Left kidney (tissue), 8 donors: Measurements from ENCODE around the gene ARHGDIG. TPM values are rescaled to one million over a fixed set of nuclear protein-coding genes. Genes with fewer than 3 reads are reported as not detected.
"Not testable (repeated sequence)": the region's sequence is repeated elsewhere in the genome, so short reads cannot be mapped to it uniquely, and the experiment has no call there.

ENCODE experiments used
- DNase-seq: peaks from one replicate; pipeline ENCODE4 v3.0.0-alpha.2; 2013
- long read RNA-seq, 8 donors: transcript quantifications; one replicate each; lab custom pipeline, GENCODE V29; 2026
- polyA plus RNA-seq: library from polyadenylated mRNA; unstranded; fragments of 120-200 nt; gene quantifications from one replicate; pipeline ENCODE4 v1.2.1, GENCODE V29; 2013; ENCODE audit not compliant: insufficient read length

Gene ARHGDIG
- 3.6 TPM for polyA plus RNA-seq
- long read RNA-seq, donor 1, partial matches to known transcripts: 0 of 3 reads
- long read RNA-seq, donor 1, other reads (novel, unspliced or antisense): 0 of 3 reads
- long read RNA-seq, donor 2: 0 reads
- long read RNA-seq, donor 3, partial matches to known transcripts: 0 of 4 reads
- long read RNA-seq, donor 3, other reads (novel, unspliced or antisense): 0 of 4 reads
- long read RNA-seq, donor 4: 0 reads
- long read RNA-seq, donor 5, partial matches to known transcripts: 0 of 1 reads
- long read RNA-seq, donor 5, other reads (novel, unspliced or antisense): 0 of 1 reads
- long read RNA-seq, donor 6, transcript ARHGDIG-201 (6 exons, 949 nt): major isoform, 6 of 6 reads
- long read RNA-seq, donor 6, partial matches to known transcripts: 0 of 6 reads
- long read RNA-seq, donor 6, other reads (novel, unspliced or antisense): 0 of 6 reads
- long read RNA-seq, donor 7, partial matches to known transcripts: 0 of 2 reads
- long read RNA-seq, donor 7, other reads (novel, unspliced or antisense): 0 of 2 reads
- long read RNA-seq, donor 8: 0 reads

DNA sequence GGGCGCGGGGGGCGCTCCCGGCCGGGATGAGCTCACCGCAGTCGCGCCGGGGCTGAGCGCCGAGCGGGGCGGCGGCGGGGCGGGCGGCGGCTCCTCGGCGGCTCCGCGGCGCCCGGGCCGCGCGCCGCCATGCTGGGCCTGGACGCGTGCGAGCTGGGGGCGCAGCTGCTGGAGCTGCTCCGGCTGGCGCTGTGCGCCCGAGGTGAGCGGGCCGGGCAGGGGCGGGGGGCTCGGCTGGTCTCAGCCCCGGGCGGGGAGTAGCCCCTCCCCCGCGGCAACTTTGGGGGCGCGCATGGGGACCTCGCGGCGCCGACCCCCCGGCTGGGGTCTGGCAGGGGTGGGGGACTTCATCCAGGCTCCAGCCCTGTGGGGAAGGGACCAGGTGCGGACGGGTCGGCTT, at the start of gene ARHGDIG:
Gene ARHGDIG (plus strand): TSS at position 40 of the 400 bp plus-strand sequence. CDS start 90 bp downstream, at position 130.
- DNase-seq: no peak

DNA sequence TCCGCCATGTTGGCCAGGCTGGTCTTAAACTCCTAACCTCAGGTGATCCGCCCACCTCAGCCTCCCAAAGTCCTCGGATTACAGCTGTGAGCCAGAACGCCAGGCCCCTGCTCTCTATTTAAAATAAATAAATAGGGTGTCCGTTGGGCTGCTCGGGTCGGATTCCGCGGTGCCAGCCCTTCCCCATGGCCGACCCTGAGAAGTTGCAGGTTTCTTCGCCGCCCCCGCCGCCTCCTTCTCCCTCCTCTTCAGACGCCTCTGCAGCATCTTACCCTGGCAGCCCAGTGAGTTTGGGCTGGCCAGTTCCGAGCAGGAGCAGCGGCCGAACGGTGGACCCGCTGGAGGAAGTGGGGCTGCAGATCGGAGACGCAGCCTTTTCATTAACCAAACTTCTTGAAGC, 49.4 kb upstream of the ARHGDIG start:
- no peak for DNase-seq

GRCh38 chr16:234468-235305, 45.7 kb upstream of the ARHGDIG start, which contains the start of gene FAM234A:
Gene FAM234A, plus strand, starts transcription at chr16:234821. Its CDS starts 19,593 bp downstream, at chr16:254414.
- peak; percentile 93 for DNase-seq

GRCh38 chr16:239948-240277, 40.5 kb upstream of the ARHGDIG start:
- DNase-seq: no peak

GRCh38 chr16:240559-240958, 39.8 kb upstream of the ARHGDIG start:
- no peak for DNase-seq

DNA sequence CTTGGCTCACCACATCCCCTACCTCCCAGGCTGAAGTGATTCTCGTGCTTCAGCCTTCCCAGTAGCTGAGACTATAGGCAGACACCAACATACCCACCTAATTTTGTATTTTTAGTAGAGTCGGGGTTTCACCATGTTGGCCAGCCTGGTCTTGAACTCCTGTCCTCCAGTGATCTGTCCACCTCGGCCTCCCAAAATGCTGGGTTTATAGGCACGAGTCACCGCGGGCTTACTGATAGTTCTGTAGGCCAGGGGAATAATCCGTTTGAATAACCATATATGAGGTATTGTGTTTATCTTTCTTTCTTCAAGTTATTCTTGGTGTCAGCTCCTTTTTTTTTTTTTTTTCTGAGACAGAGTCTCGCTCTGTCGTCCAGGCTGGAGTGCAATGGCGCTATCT, 38.1 kb upstream of the ARHGDIG start:
- DNase-seq: no peak

DNA sequence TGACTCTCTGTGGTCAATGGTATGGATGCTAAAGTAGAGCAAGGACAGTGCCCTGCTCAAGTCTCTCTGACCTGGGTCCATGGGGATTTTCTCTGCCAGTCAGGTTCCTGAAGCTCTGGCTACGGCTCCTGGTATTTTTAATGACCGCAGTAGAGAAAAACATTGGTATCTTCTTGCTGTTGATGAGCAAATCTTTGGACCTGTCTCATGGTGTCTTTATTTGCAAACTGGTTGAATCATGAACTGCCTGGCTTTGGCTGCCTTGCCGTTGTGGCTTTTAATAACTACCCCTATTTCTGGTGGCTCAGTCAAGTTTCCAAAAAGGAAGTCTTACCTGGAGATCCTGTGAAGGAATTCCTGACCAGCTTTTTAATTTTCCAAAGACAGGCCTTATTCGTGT, 37.0 kb upstream of the ARHGDIG start:
- no peak for DNase-seq

GRCh38 chr16:245105-245504, 35.3 kb upstream of the ARHGDIG start:
- no peak for DNase-seq

- DNase-seq: no peak
Measured at GRCh38 chr16:247027-247426, 33.4 kb upstream of the ARHGDIG start.

DNA sequence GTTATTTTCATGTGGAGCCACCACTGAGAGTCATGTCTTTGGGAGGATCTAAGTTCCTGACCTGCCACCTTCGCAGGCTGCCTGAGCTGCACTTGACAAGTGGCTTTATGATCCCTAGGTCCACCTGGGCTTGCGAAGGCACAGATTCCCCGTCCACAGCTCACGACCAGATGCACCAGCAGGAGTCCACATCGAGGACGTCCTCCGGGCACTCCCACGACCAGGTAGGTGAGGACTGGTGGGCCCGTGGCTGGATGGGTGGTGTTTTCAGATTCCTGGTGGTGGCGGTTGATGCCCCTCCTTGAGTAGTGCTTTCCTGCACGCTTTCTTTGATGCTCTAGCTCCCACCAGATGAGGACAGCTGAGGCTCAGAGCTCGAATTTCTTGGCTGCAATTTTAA, 31.0 kb upstream of the ARHGDIG start:
- DNase-seq: no peak

DNA sequence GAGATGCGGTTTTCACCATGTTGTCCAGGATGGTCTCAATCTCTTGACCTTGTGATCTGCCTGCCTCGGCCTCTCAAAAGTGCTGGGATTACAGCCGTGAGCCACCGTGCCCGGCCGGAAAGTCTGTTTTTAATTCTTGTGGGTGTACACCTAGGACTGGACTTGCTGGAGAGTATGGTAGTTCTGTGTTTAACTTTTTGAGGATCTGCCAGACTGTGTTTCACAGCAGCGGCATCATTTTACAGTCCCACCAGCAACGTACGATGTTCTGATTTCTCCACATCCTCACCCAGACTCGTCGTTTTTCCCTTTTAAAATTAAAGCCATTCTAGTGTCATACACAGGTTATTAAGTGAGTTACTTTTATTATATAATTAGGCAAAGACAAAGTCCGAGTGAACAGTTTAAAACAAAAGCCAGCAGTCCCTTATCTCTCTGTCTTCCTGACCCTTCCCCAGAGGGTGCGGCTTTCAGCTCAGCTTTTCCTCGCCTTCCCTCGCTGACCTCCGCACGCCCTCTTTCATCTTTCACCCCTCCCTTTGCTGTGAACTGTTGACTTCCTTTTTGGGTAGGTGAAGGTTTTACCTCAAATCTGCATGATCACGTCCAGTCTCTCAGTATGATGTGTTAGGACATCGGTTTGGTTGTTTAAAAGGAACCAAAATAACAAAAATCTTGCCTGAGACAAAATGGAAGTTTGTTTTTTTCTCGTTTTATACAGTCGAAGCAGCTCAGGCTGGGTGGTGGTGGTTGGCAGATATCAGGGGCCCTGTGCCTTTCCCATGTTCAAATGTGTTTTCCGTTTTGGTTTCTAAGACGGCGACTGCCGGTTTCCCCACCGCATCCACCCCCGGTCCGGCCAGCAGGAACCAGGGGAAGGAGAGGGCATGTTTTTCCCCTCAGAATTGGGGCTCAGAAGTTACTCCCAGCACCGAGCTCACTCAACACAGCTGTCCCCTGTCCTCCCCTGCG, 27.7 kb upstream of the ARHGDIG start:
- no peak for DNase-seq

DNA sequence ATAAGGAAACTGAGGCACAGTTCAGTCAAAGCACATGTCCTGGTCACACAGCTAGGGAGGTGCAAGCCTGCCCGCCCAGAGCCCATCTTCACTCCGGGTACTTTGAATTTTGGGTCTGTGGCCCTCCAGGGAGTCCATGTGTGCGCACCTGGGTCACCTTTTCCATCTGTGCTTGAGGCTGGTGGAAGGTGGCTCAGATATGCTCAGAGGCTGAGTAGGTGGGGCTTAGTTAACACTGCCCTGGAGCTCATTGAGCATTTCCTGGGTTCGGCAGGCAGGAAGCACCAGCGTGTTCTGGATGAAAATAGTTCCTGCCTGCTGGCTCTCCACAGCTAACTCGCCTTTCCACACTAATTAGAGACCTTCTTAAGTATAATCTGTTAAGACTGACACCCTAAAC, 26.6 kb upstream of the ARHGDIG start:
- DNase-seq: no peak

GRCh38 chr16:254461-254860, 25.9 kb upstream of the ARHGDIG start:
- no peak for DNase-seq

DNA sequence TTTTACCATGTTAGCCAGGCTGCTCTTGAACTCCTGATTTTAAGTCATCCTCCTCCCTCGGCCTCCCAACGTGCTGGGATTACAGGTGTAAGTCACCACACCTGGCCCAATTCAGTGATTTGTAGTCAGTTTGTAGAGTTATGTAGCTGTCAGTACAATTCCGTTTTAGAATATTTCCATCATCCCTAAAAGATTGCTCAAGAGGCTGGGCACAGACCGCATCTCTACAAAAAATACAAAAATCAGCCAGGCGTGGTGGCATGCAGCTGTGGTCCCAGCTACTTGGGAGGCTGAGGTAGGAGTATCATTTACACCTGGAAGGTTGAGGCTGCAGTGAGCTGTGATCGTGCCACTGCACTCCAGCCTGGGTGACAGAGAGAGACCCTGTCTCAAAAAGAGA, 25.2 kb upstream of the ARHGDIG start:
- no peak for DNase-seq

GRCh38 chr16:258091-258490, 22.3 kb upstream of the ARHGDIG start:
- not testable (repeated sequence) for DNase-seq

GRCh38 chr16:259226-259625, 21.2 kb upstream of the ARHGDIG start:
- DNase-seq: no peak

DNA sequence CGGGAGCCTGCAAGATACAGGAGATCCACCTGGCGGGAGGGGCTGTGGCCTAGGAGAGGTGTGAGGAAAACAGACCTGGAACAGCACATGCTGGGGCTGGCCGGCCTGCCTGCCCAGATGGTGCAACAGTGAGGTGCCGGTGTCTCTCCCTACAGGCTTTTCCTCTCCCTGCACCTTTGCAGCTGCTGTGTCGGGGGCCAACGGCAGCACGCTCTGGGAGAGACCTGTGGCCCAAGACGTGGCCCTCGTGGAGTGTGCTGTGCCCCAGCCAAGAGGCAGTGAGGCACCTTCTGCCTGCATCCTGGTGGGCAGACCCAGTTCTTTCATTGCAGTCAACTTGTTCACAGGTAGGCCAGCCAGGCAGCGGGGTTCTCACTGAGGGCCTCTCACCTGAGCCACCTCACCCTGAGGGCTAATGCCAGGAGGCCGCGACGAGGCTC, 20.6 kb upstream of the ARHGDIG start:
- no peak for DNase-seq

- DNase-seq: no peak
Measured at GRCh38 chr16:260326-260725, 20.1 kb upstream of the ARHGDIG start.

- no peak for DNase-seq
Measured at GRCh38 chr16:261031-261691, 19.2 kb upstream of the ARHGDIG start.

GRCh38 chr16:262121-262745, 18.2 kb upstream of the ARHGDIG start:
- no peak for DNase-seq
